NCI-H1417 treated with DMSO at 0.1 percent for 48 hours (cell line): Measurements from ENCODE around the gene VPS41.
"Not testable (repeated sequence)": the region's sequence is repeated elsewhere in the genome, so short reads cannot be mapped to it uniquely, and the experiment has no call there.

Experiments used
- DNase-seq: peaks from one replicate; lab custom pipeline; 2025; lab: John Stamatoyannopoulos, UW

Gene VPS41

GRCh38 chr7:38854947-38855346 is 54.0 kb downstream of the VPS41 start:
- not testable (repeated sequence) for DNase-seq

GRCh38 chr7:38851321-38851720 is 57.7 kb downstream of the VPS41 start:
- DNase-seq = no peak

GRCh38 chr7:38846280-38846679 is 62.7 kb downstream of the VPS41 start:
- no peak for DNase-seq

GRCh38 chr7:38844952-38845563 is 63.9 kb downstream of the VPS41 start:
- no peak for DNase-seq

- DNase-seq = no peak
These were observed 66.2 kb downstream of the VPS41 start for GRCh38 chr7:38842746-38843145.

- no peak for DNase-seq
These were observed 68.1 kb downstream of the VPS41 start for GRCh38 chr7:38840736-38841460.

GRCh38 chr7:38839851-38840250 is 69.1 kb downstream of the VPS41 start:
- no peak for DNase-seq

- no peak for DNase-seq
These were observed 70.1 kb downstream of the VPS41 start for GRCh38 chr7:38838725-38839385.

GRCh38 chr7:38834357-38834756 is 74.6 kb downstream of the VPS41 start:
- no peak for DNase-seq

- no peak for DNase-seq
These were observed 75.7 kb downstream of the VPS41 start for GRCh38 chr7:38833329-38833728.

GRCh38 chr7:38831259-38831996 is 77.6 kb downstream of the VPS41 start:
- DNase-seq = no peak

GRCh38 chr7:38830826-38831225 is 78.2 kb downstream of the VPS41 start:
- no peak for DNase-seq

GRCh38 chr7:38829488-38830165 is 79.4 kb downstream of the VPS41 start:
- DNase-seq = peak; percentile 47

GRCh38 chr7:38828026-38828425 is 81.0 kb downstream of the VPS41 start:
- no peak for DNase-seq

GRCh38 chr7:38825721-38826440 is 83.1 kb downstream of the VPS41 start:
- no peak for DNase-seq

- DNase-seq = no peak
These were observed 84.0 kb downstream of the VPS41 start for GRCh38 chr7:38824948-38825347.

GRCh38 chr7:38822549-38822948 is 86.4 kb downstream of the VPS41 start:
- no peak for DNase-seq

- DNase-seq = no peak
These were observed 88.4 kb downstream of the VPS41 start for GRCh38 chr7:38820571-38820970.

- DNase-seq = no peak
These were observed 89.5 kb downstream of the VPS41 start for GRCh38 chr7:38819463-38819862.

GRCh38 chr7:38817526-38817925 is 91.5 kb downstream of the VPS41 start:
- DNase-seq = no peak

- no peak for DNase-seq
These were observed 95.2 kb downstream of the VPS41 start for GRCh38 chr7:38813768-38814167.
